ENCODE measurements around the gene XYLB.

Gene XYLB

GRCh38 chr3:38354588-38355330 is 8.2 kb downstream of the XYLB start:
- Histone ChIP-seq H3K4me3 (ENCODE audit: low read depth, low read length) (no peak overlapping the region), H3K36me3 (replicated peaks) (no peaks in the 10 kb centered on the region), H3K27me3 (replicated peaks) (no peaks in the 10 kb centered on the region), H3K27ac (no peak overlapping the region)
- DNase-seq: peak; percentile 49
- no peak for TF ChIP-seq CTCF (IDR thresholded peaks at IDR 0.05; ENCODE audit: low read depth, low read length, missing control alignments)
- in situ Hi-C loops (cut with HindIII; ENCODE audit: low pct_ligation_motif_present, low sequenced_read_pairs): no loop called here

DNA sequence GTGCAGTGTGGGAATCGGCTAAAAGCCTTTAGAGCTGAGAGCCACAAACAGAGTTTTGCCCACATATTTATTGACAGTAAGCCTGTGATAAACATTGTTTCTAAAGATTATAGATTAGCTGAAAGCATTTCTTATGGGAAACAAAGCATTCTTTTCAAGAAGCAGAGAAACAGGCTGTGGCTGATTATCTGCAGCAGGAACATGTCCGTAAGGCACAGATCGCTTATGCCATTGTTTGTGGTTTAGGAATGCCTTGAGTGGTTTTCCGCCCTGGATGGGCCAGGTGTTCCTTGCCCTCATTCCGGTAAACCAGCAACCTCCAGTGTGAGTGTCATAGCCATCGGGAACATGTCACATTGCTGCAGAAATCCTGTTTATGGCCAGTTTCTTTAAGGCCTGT is 12.5 kb downstream of the XYLB start:
- TF ChIP-seq CTCF (IDR thresholded peaks at IDR 0.05; ENCODE audit: low read depth, low read length, missing control alignments): no peak
- Histone ChIP-seq H3K27ac (no peak overlapping the region), H3K4me3 (ENCODE audit: low read depth, low read length) (no peak overlapping the region), H3K27me3 (replicated peaks) (no peaks in the 10 kb centered on the region), H3K36me3 (replicated peaks) (peaks cover 3% of the 10 kb centered on the region)
- DNase-seq: no peak
- in situ Hi-C loops (cut with HindIII; ENCODE audit: low pct_ligation_motif_present, low sequenced_read_pairs): no loop called here

DNA sequence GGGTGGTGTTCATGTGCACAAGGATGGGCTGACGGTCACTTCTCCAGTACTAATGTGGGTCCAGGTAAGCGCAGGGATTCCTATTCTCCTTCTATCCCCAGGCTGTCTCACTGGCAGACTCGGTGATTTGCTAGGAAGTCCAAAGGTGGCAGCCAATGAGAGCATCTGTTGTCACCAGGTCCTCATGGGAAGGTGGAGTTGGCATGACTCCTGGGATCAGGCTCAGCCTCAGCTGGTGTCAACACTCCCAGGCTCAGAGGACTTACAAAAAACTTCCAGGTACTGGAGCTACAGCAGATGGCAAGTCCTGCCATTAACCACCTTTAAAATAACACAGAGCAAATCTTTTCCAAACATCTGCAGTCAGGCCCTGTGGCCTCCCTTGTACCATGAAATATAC is 13.8 kb downstream of the XYLB start:
- Histone ChIP-seq H3K27me3 (replicated peaks) (no peaks in the 10 kb centered on the region), H3K27ac (no peak overlapping the region), H3K36me3 (replicated peaks) (peaks cover 5% of the 10 kb centered on the region), H3K4me3 (ENCODE audit: low read depth, low read length) (no peak overlapping the region)
- no peak for DNase-seq
- no peak for TF ChIP-seq CTCF (IDR thresholded peaks at IDR 0.05; ENCODE audit: low read depth, low read length, missing control alignments)
- in situ Hi-C loops (cut with HindIII; ENCODE audit: low pct_ligation_motif_present, low sequenced_read_pairs): no loop called here

- peaks cover 5% of the 10 kb centered on the region for H3K36me3 ChIP-seq (replicated peaks)
- no peaks in the 10 kb centered on the region for H3K27me3 ChIP-seq (replicated peaks)
- no peak for DNase-seq
- in situ Hi-C loops (cut with HindIII; ENCODE audit: low pct_ligation_motif_present, low sequenced_read_pairs): no loop called here
- TF ChIP-seq CTCF (IDR thresholded peaks at IDR 0.05; ENCODE audit: low read depth, low read length, missing control alignments): no peak
- H3K27ac ChIP-seq: no peak overlapping the region
- H3K4me3 ChIP-seq (ENCODE audit: low read depth, low read length): no peak overlapping the region
These were observed 14.9 kb downstream of the XYLB start for GRCh38 chr3:38361496-38361895.

DNA sequence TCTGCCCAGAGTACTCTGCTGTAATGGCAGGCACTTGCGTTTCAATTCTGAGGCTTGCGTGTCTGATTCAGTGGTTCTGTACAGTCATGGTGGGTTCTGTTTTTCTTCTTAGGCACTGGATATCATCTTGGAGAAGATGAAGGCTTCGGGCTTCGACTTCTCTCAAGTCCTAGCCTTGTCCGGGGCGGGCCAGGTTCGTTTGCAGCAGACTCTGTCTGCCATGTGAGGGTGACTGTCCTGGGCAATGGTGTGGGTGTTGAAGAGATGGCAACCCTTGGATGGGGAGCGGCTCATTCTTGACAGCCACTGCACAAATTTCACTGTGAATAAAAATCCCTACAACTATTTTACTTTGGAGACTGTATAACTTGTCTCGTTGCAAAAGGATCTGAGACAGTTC is 16.2 kb downstream of the XYLB start:
- DNase-seq: no peak
- in situ Hi-C loops (cut with HindIII; ENCODE audit: low pct_ligation_motif_present, low sequenced_read_pairs): no loop called here
- Histone ChIP-seq H3K4me3 (ENCODE audit: low read depth, low read length) (no peak overlapping the region), H3K36me3 (replicated peaks) (peaks cover 5% of the 10 kb centered on the region), H3K27ac (no peak overlapping the region), H3K27me3 (replicated peaks) (no peaks in the 10 kb centered on the region)
- no peak for TF ChIP-seq CTCF (IDR thresholded peaks at IDR 0.05; ENCODE audit: low read depth, low read length, missing control alignments)

All from brain microvascular endothelial cell (primary cell).